ENCODE measurements around the gene TRIL.

DNA sequence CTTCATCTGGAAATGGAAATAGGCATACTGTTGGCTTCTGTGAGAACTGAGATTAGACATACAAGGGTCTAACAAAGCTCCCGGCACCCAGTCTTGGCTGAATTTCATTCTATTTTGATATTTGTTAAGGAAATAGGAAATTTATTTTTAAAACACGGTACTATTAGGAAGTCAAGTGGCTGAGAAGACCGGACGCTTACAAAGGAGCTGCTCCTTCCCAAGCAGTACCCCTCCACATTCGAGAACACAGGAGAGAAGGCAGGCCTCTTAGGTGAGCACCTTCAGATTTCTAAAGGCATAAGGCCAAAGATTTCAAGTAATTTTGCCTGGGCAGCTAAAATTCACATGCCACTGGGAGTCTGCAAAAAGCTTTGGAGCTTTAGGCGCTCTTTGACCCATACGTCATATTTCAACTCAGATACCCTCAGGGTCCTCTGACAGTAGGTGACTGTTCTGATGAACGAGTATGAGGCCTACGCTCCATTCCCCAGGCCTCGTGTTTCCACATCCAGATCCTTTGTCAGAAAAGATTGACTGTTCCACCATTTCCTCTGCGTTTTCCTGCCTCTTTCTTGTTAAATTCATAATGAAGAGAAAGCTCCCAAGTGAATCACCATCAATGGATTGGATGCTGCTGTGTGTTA lies 17.3 kb downstream of the TRIL start:
- TF ChIP-seq POLR2A (IDR thresholded peaks at IDR 0.05; ENCODE audit: low read length): no peak
- TF ChIP-seq GATA1 (IDR thresholded peaks at IDR 0.05; ENCODE audit: low read depth, low read length): no peak

Data from erythroblast (primary cell).